NCI-H2107 treated with DMSO at 0.1 percent for 48 hours (cell line): Measurements from ENCODE around the gene TUBB2B.
"Not testable (repeated sequence)": the region's sequence is repeated elsewhere in the genome, so short reads cannot be mapped to it uniquely, and the experiment has no call there.

Source experiments
- DNase-seq: peaks from one replicate; lab custom pipeline; 2025; ENCODE audit not compliant: unreplicated experiment; lab: John Stamatoyannopoulos, UW

The TUBB2B gene

DNA sequence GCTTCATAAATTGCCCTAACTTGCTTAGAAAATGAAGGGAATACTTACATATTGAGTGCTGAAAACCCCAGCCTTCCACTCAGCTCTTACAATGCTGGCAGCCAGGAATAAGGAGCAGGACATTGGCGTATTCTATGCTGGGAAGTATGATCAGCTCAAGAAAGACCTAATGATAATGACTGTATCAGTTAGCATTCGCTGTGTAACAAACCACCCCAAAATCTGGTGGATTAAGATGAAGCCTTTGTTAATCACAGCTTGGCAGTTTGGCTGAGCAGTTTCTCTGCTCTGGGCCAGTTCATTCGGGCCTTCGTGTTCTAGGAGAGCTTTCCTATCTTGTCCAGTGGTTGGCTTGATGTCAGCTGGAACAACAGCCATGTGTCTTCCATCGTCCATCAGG lies 36.7 kb downstream of the TUBB2B start:
- no peak for DNase-seq

DNA sequence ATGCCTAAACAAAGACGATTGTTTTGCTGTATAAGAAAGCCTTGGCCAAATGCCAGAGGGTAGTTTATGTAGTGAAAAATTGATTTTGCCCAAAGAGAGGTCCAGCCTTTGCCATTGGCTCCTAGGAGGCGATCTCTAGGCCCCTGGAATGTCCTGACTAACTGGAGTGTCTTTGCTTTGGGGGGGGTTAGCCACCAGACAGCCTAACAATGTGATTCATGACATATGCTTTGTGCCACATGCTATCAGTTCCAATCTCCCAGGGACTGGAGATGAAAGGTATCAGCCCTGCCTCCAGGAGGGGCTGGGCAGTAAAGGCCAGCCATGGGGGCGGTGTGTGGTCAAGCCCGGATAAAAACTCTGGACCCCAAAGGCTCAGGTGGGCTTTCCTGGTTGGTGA lies 37.4 kb downstream of the TUBB2B start:
- DNase-seq = no peak

DNA sequence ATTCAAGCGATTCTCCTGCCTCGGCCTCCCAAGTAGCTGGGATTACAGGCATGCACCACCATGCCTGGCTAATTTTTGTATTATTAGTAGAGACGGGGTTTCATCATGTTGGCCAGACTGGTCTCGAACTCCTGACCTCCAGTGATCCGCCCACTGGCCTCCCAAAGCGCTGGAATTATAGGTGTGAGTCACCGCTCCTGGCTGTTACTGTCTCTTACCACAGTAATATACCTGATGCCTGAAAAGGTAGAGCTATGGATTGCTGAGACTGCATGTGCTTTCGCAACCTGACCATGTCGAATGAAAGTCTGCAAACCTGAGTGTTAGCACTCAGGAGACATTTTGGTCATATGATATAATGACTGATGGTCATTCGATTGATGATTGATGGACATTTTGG lies 38.3 kb downstream of the TUBB2B start:
- not testable (repeated sequence) for DNase-seq

DNA sequence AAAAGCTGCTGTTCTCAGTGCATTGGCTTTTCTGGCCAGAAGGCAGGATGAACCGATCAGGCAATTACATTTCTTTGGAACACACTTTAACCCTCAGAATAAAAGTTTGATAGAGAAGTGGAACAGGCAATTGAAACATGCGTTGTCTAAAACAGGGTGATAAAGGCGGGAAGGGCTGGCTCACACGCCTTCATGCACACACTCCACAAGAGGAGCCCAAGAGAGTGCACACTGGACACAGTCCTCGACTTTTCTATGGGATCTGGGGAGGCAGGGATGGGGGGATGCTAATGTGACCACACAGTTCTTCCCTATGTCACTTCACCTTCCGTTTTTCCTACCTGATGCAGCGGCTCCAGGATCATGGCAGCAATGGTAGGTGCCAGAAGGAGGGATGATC lies 39.2 kb downstream of the TUBB2B start:
- no peak for DNase-seq

DNA sequence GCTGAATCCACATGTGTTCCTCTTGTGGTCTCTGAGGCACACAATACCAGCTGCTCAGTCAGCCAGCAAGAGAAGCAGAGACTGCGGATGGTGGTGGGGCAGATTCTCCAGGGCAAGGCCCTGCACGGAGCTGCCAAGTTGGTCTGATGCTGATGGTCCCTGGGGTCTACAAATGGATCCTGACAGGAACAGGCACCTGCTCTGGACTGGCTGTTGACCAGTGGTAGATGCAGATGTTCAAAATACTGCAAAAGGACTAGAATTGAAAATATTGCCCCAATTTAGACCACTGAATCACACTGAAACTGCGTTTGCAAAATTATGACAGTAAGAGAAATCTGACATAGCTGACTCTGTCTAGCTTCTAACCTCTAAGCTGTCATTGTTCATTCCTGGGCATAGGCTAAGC lies 40.5 kb downstream of the TUBB2B start:
- DNase-seq = no peak

DNA sequence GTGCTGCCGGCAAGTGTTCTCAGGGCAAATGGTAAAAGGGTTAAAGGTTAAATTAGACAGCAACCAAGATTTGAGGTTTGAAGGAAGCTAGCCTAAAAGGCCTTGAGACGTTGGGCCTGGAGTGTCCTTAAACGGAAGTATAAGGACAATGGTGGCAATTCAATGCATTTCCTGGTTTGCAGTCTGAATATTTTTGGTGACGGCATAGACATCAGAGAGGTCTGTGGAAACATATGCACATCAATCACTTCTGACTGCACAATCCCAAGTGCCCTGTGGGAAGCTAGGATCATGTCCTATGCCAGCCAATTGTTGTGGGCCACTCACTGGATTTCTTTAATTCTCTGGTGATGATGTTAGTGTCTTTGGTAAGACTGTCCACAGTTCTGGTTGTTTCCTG lies 44.4 kb downstream of the TUBB2B start:
- DNase-seq = no peak

DNA sequence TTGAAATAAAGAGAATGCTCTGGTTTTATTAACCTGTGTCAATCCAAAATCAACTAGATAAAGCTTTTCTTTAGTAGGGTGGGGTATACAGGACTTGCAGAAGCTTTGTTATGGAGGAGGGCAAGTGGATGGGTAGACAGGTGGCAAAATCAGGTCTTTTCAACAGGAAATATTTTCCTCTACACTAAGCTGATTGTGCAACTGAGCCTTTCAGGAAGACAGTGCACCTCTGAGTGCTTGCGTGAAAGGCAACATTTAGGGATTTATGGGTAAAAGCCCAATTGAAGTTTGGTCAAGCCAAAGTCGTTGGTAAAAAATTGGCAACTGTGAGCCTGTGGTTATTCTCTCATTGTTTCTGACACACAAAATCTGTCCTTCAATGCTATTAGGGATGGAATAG lies 46.3 kb downstream of the TUBB2B start:
- DNase-seq = no peak

DNA sequence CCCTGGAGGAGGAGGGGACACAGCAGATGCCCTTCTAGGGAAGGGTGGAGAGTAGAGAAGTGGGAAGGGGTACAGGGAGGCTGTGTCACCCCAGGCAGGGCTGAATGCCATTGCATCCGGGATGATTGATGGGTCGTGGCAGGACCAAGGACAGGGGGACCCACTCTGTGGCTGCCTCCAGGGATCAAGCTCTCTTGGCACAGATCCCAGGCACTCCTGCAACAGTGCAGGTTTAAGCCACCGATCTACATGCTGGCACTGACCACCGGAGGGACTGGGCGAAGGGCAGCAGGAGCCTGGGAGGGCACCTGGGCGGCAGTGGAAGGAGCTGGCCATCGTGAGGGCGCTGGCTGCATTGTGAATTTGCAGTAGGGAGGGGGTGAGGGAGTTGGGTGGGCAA lies 47.5 kb downstream of the TUBB2B start:
- not testable (repeated sequence) for DNase-seq

DNA sequence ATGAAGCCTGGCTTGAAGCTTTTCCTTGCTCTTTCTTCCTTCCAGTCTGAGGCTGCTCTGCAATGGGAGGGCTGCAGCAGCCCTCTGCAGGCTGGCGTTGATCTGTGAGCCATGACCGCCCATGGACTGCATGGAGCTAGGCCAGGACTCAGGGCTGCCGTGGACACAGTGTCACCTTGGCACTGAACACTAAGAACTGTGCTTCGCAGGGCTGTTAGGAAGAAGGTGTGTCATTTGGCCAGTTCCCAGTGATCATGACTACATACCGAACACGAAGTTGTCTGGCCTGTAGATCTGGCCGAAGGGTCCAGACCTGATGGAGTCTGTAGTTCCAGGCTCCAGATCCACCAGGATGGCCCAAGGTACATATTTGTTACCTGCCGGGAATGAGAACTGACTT lies 48.8 kb downstream of the TUBB2B start:
- not testable (repeated sequence) for DNase-seq

DNA sequence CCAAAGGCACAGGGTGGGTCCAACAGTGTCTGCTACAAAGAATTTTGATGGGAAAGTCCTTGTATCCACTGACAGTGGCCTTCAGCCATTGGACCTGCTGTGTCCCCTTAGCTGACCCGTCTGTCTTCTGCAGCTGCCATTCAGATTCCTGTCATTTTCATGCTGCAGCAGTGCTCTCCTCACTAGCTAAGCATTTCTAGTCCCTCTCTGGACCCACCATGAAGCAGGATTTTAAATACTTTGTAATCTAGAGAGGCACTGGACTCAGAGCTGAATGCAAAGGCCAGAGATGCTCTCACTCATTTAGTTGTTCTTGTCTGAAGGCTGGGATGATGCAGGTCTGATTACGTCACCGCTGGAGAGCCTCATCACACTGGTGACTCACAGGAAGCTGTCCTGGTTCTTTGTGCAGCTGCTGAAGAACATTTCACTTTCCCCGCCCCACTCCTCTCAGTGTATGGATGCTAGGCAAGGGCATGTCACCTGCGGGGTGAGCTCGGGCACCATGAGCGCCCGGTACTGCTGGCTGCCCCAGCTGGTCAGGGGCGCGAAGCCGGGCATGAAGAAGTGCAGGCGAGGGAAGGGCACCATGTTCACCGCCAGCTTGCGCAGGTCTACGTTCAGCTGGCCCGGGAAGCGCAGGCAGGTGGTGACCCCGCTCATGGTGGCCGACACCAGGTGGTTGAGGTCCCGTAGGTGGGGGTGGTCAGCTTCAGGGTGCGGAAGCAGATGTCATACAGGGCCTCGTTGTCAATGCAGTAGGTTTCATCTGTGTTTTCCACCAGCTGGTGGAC lies 50.7 kb downstream of the TUBB2B start:
- no peak for DNase-seq

DNA sequence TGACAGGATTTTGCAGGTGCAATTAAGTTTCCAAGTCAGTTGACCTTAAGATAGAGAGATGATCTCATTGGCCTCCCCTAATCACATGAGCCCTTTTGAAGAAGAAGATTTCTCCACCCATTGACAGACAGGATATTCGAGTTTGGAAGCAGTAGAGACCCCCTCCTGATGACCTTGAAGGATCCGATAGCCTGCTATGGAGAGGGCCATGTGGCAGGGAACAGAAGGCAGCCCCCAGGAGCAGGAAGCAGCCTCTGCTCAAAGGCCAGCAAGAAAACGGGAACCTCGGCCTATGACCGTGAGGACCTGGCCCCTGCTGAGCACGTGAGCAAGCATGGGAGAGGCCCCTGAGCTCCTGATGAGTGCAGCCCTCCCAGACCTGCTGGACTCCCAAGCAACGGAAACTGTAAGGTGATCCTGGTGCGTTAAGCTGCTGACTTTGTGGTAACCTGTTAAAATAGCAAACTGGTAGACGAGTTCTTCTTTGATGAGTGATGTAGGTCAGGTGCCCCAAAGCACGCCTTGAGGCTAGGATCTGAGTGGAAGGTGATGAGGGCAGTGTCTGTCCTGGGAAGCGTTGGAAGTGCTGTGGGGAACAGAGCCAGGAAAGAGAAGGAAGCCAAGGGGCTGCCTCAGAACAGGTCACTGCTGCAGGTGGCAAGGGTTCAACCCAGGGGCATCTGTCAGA lies 51.6 kb downstream of the TUBB2B start:
- no peak for DNase-seq
